ENCODE measurements around the gene TMEM158. TPM values are rescaled to one million over a fixed set of nuclear protein-coding genes. Genes with fewer than 3 reads are reported as not detected.
A peak's percentile ranks its signal among the peaks of the same experiment; 100 is the strongest.

Gene TMEM158
- total and polyA plus RNA-seq, 2 donors (not counting 1 experiment from before 2014, with no cell fraction given), result 31.6 to 125 TPM

DNA sequence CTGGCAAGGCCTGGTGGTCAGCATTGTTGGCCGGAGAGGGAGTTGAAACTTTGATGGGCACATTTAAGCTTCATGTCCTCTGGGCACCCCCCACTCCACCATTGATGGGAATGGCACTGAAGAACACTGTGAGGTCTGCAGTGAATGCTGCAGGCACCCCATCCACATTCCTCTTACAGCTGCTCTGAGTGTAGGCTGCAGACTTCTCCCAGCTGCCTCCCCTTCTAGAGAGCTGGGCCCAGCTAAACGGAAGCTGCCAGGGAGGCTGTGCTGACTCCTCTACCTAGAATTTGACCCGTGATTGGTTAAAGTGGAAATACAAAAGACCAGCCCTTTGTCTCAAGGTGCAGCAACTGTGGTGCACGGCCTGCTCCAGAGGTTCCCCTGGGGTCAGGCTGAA is 10.6 kb downstream of the TMEM158 start:
- H3K4me3 ChIP-seq (replicated peaks in 1 of 4; ENCODE audit: control extremely low read depth in 1 of 4, insufficient read depth in 1 of 4, low read depth in 3 of 4, low read length in 4 of 4), result no peak overlapping the region
- DNase-seq (ENCODE audit: low read depth in 2 of 2), result no peak
- H3K4me2 ChIP-seq (ENCODE audit: extremely low read depth, insufficient read depth, low read length), result no peak overlapping the region
- no peaks in the 10 kb centered on the region for H3K27me3 ChIP-seq (ENCODE audit: control insufficient read depth, insufficient read depth, low read length)
- no peak overlapping the region for H2AFZ ChIP-seq (ENCODE audit: low read length)
- H3K27ac ChIP-seq (ENCODE audit: insufficient read depth, low read length), result no peak overlapping the region
- no peaks in the 10 kb centered on the region for H4K20me1 ChIP-seq (ENCODE audit: control insufficient read depth, extremely low read depth, insufficient read depth, low read length)
- no peak for TF ChIP-seq EZH2 (IDR thresholded peaks at IDR 0.05; ENCODE audit: low read length, missing control alignments)
- TF ChIP-seq, protein P1, sequence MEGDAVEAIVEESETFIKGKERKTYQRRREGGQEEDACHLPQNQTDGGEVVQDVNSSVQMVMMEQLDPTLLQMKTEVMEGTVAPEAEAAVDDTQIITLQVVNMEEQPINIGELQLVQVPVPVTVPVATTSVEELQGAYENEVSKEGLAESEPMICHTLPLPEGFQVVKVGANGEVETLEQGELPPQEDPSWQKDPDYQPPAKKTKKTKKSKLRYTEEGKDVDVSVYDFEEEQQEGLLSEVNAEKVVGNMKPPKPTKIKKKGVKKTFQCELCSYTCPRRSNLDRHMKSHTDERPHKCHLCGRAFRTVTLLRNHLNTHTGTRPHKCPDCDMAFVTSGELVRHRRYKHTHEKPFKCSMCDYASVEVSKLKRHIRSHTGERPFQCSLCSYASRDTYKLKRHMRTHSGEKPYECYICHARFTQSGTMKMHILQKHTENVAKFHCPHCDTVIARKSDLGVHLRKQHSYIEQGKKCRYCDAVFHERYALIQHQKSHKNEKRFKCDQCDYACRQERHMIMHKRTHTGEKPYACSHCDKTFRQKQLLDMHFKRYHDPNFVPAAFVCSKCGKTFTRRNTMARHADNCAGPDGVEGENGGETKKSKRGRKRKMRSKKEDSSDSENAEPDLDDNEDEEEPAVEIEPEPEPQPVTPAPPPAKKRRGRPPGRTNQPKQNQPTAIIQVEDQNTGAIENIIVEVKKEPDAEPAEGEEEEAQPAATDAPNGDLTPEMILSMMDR (conservative IDR thresholded peaks at IDR 0.05 in 1 of 2, IDR thresholded peaks at IDR 0.05 in 1 of 2; ENCODE audit: low read depth in 1 of 2, low read length in 2 of 2), result no peak
- H3K9me3 ChIP-seq (ENCODE audit: control insufficient read depth, insufficient read depth, low read depth, low read length), result no peaks in the 10 kb centered on the region
- H3K4me1 ChIP-seq (ENCODE audit: control insufficient read depth, extremely low read depth, insufficient read depth, low read length), result peaks cover 7% of the 10 kb centered on the region
- H3K79me2 ChIP-seq (ENCODE audit: control insufficient read depth, insufficient read depth, low read length), result no peaks in the 10 kb centered on the region
- no peaks in the 10 kb centered on the region for H3K36me3 ChIP-seq (ENCODE audit: control insufficient read depth, insufficient read depth, low read length)
- H3K9ac ChIP-seq (ENCODE audit: insufficient read depth, low read length), result no peak overlapping the region

DNA sequence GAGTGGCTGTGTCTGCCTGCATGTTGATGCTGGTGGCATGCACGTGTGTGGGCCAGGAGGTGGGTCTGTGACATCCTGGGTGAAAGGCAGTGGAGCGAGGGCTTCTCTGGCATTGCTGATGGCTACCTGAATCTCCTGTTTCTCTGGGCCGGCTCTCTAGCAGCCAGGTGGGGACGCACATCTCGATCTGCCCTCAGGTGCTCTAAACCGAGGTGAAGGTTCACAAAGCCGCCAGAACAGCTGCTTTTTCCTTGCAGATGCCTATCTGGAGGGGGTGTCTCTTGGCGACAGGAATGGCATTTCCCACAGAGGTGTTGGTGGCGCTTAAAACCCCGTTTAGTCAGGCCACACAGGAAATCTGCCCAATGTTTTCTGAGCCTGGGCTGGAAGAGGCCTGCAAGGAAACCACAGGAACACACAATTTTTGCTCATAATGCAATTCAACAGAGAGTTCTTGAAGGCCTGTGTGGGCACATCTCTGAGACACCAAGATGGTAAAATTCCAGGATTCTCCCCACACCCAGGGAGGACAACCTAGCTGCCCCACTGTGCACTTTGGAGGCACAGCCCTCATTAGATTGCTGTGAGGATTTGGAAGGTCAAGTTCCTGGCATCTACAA is 11.9 kb downstream of the TMEM158 start:
- H4K20me1 ChIP-seq (ENCODE audit: control insufficient read depth, extremely low read depth, insufficient read depth, low read length), result no peaks in the 10 kb centered on the region
- no peak overlapping the region for H3K27ac ChIP-seq (ENCODE audit: insufficient read depth, low read length)
- H2AFZ ChIP-seq (ENCODE audit: low read length), result no peak overlapping the region
- H3K27me3 ChIP-seq (ENCODE audit: control insufficient read depth, insufficient read depth, low read length), result no peaks in the 10 kb centered on the region
- H3K9ac ChIP-seq (ENCODE audit: insufficient read depth, low read length), result no peak overlapping the region
- no peaks in the 10 kb centered on the region for H3K9me3 ChIP-seq (ENCODE audit: control insufficient read depth, insufficient read depth, low read depth, low read length)
- no peak for DNase-seq (ENCODE audit: low read depth in 2 of 2)
- H3K79me2 ChIP-seq (ENCODE audit: control insufficient read depth, insufficient read depth, low read length), result no peaks in the 10 kb centered on the region
- H3K36me3 ChIP-seq (ENCODE audit: control insufficient read depth, insufficient read depth, low read length), result no peaks in the 10 kb centered on the region
- no peak overlapping the region for H3K4me3 ChIP-seq (replicated peaks in 1 of 4; ENCODE audit: control extremely low read depth in 1 of 4, insufficient read depth in 1 of 4, low read depth in 3 of 4, low read length in 4 of 4)
- TF ChIP-seq, protein P1 (conservative IDR thresholded peaks at IDR 0.05 in 1 of 2, IDR thresholded peaks at IDR 0.05 in 1 of 2; ENCODE audit: low read depth in 1 of 2, low read length in 2 of 2), result no peak
- no peak for TF ChIP-seq EZH2 (IDR thresholded peaks at IDR 0.05; ENCODE audit: low read length, missing control alignments)
- H3K4me2 ChIP-seq (ENCODE audit: extremely low read depth, insufficient read depth, low read length), result no peak overlapping the region
- H3K4me1 ChIP-seq (ENCODE audit: control insufficient read depth, extremely low read depth, insufficient read depth, low read length), result peaks cover 10% of the 10 kb centered on the region

DNA sequence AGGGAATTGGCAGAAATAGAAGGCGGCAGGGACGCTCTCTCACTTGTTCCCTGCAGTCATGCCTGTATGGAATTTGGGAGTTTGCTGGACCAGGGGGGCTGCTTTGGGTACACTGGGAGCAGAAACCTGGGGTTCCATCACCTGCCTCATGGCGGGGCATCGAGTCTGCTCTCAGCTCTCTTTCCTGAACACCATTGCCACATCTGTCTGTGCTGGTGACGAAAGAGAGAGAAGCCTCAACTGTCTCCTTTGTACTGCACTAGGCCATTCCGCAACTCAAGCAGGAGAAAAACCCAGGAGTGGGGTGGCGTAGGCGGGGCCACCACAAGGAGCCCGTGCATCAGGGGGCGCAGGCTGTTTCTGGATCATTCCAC is 14.0 kb downstream of the TMEM158 start:
- Histone ChIP-seq H3K4me3 (replicated peaks in 1 of 4; ENCODE audit: control extremely low read depth in 1 of 4, insufficient read depth in 1 of 4, low read depth in 3 of 4, low read length in 4 of 4) (no peak overlapping the region), H3K79me2 (ENCODE audit: control insufficient read depth, insufficient read depth, low read length) (no peaks in the 10 kb centered on the region), H3K9me3 (ENCODE audit: control insufficient read depth, insufficient read depth, low read depth, low read length) (no peaks in the 10 kb centered on the region), H3K27me3 (ENCODE audit: control insufficient read depth, insufficient read depth, low read length) (no peaks in the 10 kb centered on the region), H3K4me2 (ENCODE audit: extremely low read depth, insufficient read depth, low read length) (no peak overlapping the region), H4K20me1 (ENCODE audit: control insufficient read depth, extremely low read depth, insufficient read depth, low read length) (no peaks in the 10 kb centered on the region), H3K27ac (ENCODE audit: insufficient read depth, low read length) (no peak overlapping the region), H3K9ac (ENCODE audit: insufficient read depth, low read length) (no peak overlapping the region), H3K4me1 (ENCODE audit: control insufficient read depth, extremely low read depth, insufficient read depth, low read length) (peaks cover 6% of the 10 kb centered on the region), H3K36me3 (ENCODE audit: control insufficient read depth, insufficient read depth, low read length) (no peaks in the 10 kb centered on the region), H2AFZ (ENCODE audit: low read length) (peak overlapping the region; percentile 36)
- DNase-seq (ENCODE audit: low read depth in 2 of 2), result no peak
- TF ChIP-seq, protein P1 (conservative IDR thresholded peaks at IDR 0.05 in 1 of 2, IDR thresholded peaks at IDR 0.05 in 1 of 2; ENCODE audit: low read depth in 1 of 2, low read length in 2 of 2), result no peak
- TF ChIP-seq EZH2 (IDR thresholded peaks at IDR 0.05; ENCODE audit: low read length, missing control alignments), result no peak
